HFF-Myc (cell line): Measurements from ENCODE around the gene PPP1R26.
A peak's percentile ranks its signal among the peaks of the same experiment; 100 is the strongest.

Experiments used
- DNase-seq: peaks from one replicate; pipeline ENCODE4 v3.0.0-alpha.2; 2011; ENCODE audit warnings: low read depth; ENCODE audit errors: extremely low read depth
- H3K4me3 ChIP-seq: replicated peaks from 2 replicates; pipeline ENCODE4 v1.5.1; 2011; ENCODE audit warnings: low read depth, mild to moderate bottlenecking, control low read depth, low read length
- CTCF ChIP-seq: IDR thresholded peaks from 2 replicates; pipeline ENCODE4 v1.5.1; 2012; ENCODE audit warnings: mild to moderate bottlenecking, low read depth, low read length, control low read depth; ENCODE audit errors: missing control alignments

PPP1R26 gene

GRCh38 chr9:135471791-135472640 lies 7.6 kb upstream of the PPP1R26 start:
- TF ChIP-seq CTCF = no peak
- H3K4me3 ChIP-seq = no peak overlapping the region
- DNase-seq = no peak

GRCh38 chr9:135473972-135474543 lies 5.5 kb upstream of the PPP1R26 start:
- no peak overlapping the region for H3K4me3 ChIP-seq
- no peak for DNase-seq
- no peak for TF ChIP-seq CTCF

- no peak for DNase-seq
- TF ChIP-seq CTCF = peak; percentile 47
- no peak overlapping the region for H3K4me3 ChIP-seq
Measured at GRCh38 chr9:135474915-135475314, 4.7 kb upstream of the PPP1R26 start.

- TF ChIP-seq CTCF = no peak
- H3K4me3 ChIP-seq = no peak overlapping the region
- DNase-seq = no peak
Measured at GRCh38 chr9:135476561-135477355, 2.8 kb upstream of the PPP1R26 start.

- TF ChIP-seq CTCF = no peak
Measured at GRCh38 chr9:135478191-135478590, 1.4 kb upstream of the PPP1R26 start.

GRCh38 chr9:135478829-135479468 lies 633 bp upstream of the PPP1R26 start:
- no peak for DNase-seq
- no peak for TF ChIP-seq CTCF
- H3K4me3 ChIP-seq = peak overlapping the region; percentile 29

More at GRCh38 chr9:135478191-135478590, 1.4 kb upstream of the PPP1R26 start:
- H3K4me3 ChIP-seq = no peak overlapping the region
- no peak for DNase-seq
